ENCODE data around the gene CNTN2.

The CNTN2 gene

DNA sequence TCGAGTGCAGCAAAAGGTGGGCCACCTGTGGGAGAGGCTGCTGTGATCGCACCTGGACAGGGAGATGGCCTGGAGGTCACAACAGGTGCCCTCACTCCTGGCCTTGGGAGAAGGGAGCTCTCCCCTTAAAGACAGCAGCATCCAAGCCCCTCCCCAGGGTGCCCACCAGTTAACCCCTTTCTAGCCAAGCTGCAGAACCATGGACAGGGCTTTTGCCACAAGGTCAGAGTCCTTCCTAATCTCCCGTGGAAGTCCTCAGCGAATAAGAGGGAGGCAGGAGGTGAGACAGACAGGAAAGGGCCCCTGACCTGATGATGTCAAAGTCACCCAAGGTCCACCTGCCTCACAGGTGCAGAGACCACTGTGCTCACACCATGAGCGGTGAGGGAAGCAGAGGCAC is 1.7 kb downstream of the CNTN2 start:
- TF ChIP-seq CTCF (conservative IDR thresholded peaks at IDR 0.05) (no peak), ZFX (IDR thresholded peaks at IDR 0.05) (no peak)
- no peak overlapping the region for H3K27ac ChIP-seq

- TF ChIP-seq CTCF (conservative IDR thresholded peaks at IDR 0.05) (no peak), ZFX (IDR thresholded peaks at IDR 0.05) (no peak)
- H3K27ac ChIP-seq = no peak overlapping the region
These were observed 2.1 kb downstream of the CNTN2 start for GRCh38 chr1:205045146-205045545.

DNA sequence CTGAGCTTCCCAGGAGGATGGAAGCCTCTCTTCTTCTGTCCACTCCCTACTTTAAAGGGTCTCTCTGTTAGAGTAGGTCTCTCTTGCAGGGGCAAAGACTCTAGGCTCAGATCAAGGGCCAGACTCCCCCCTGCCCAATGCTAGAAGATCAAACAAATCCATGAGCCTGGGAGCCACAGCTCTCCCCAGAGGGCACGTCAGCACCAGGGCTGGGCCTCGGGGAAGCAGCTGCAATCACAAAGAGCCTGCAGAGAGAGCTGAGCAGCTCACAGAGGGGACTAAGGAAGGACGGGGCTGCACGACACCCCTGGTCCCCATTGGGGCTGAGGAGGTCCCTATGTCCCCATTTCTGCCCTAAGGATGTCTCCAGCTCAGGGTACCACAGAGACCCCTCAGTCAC is 3.9 kb downstream of the CNTN2 start:
- H3K27ac ChIP-seq = no peak overlapping the region

DNA sequence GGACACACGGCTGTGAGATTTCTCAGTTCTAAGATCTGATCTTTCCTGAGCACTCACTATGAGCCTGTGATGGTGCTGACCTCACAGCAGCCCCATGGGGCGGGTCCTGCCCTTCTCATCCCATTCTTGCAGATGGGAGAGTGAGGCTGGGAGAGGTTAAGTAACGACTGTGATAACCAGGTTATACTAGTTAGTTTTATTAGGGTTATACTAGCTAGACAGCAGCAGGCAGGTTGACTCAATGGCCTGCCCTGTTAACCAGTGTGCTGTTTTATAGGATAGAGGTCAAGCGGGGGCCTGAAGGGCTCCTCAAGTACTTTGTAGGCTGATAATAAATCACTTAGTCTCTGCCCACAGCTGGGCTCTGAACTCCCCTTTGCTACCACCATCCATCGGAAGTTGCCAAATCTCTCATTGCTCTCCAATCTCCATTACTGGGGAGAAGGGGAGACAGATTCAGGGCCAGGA is 4.8 kb downstream of the CNTN2 start:
- TF ChIP-seq CTCF (conservative IDR thresholded peaks at IDR 0.05) (no peak), ZFX (IDR thresholded peaks at IDR 0.05) (no peak)
- H3K27ac ChIP-seq = no peak overlapping the region

More for the DNA sequence above, 3.9 kb downstream of the CNTN2 start:
- TF ChIP-seq ZFX (IDR thresholded peaks at IDR 0.05) (no peak), CTCF (conservative IDR thresholded peaks at IDR 0.05) (no peak)

GRCh38 chr1:205048382-205048781 is 5.4 kb downstream of the CNTN2 start:
- no peak overlapping the region for H3K27ac ChIP-seq
- TF ChIP-seq ZFX (IDR thresholded peaks at IDR 0.05) (no peak), CTCF (conservative IDR thresholded peaks at IDR 0.05) (no peak)

GRCh38 chr1:205049479-205049878 is 6.5 kb downstream of the CNTN2 start:
- TF ChIP-seq ZFX (IDR thresholded peaks at IDR 0.05) (no peak), CTCF (conservative IDR thresholded peaks at IDR 0.05) (no peak)
- H3K27ac ChIP-seq = no peak overlapping the region

DNA sequence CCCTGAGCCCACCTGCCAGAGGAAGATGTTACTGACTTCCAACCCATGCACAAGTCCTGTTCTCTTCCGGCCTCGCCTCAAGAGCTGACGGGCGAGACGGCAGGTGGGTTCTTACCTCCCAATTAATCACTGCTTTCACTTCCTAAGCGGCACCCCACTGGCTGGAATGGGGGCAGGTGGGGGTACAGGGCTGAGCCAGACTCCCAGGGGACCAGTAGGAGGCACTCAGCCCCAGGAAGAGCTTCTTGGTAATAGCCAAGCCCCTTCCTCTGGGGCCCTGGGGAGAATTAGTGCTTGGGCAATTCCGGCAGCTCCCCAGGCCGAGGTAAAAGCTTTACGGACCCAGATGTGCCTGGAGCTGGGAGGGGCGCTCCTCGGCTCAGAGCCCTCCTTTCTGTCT is 9.7 kb downstream of the CNTN2 start:
- H3K27ac ChIP-seq = no peak overlapping the region
- TF ChIP-seq CTCF (conservative IDR thresholded peaks at IDR 0.05) = no peak
- TF ChIP-seq ZFX (IDR thresholded peaks at IDR 0.05) = no peak
